Measurements from ENCODE around the gene UNK.
"Not testable (repeated sequence)": the region's sequence is repeated elsewhere in the genome, so short reads cannot be mapped to it uniquely, and the experiment has no call there.

The UNK gene

GRCh38 chr17:75799402-75799801, 14.8 kb downstream of the UNK start:
- no peak for DNase-seq (ENCODE audit: low read depth in 2 of 2)

DNA sequence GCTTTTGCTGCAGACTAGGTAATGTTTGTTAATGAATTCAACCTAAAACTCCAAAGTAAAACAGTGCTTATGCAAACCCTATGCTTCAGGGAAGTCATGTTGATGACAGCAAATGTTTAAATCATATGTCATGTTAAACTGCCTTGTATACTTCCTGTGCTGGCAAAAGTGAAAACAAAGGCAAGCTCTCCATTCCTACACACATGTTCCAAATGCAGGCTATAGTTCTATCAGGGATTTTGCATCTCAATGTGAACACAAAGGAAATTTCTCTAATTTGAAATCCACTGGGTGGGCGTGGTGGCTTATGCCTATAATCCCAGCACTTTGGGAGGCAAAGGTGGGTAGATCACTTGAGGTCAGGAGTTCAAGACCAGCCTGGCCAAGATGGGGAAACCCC, 19.3 kb downstream of the UNK start:
- no peak for DNase-seq (ENCODE audit: low read depth in 2 of 2)

GRCh38 chr17:75806822-75807500, 22.4 kb downstream of the UNK start:
- DNase-seq (ENCODE audit: low read depth in 2 of 2) = no peak

DNA sequence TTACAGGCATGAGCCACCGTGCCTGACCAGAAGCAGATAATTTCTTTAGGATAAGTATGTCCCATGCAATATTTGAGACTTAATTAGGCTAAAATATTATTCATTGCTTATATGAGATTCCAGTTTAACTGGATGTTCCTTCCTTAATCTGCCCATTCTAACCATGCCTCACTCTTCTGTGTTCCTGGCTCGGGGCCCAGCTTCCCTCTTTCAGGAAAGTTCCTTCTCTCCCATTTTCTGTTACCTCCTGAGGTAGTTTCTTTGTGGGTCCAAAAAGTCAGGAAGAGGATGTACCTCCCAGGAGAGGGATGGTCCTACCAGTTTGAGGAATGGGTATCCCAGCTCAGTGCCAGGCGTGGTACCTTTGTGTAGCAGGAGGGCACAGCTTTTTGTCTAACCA, 23.3 kb downstream of the UNK start:
- no peak for DNase-seq (ENCODE audit: low read depth in 2 of 2)

DNA sequence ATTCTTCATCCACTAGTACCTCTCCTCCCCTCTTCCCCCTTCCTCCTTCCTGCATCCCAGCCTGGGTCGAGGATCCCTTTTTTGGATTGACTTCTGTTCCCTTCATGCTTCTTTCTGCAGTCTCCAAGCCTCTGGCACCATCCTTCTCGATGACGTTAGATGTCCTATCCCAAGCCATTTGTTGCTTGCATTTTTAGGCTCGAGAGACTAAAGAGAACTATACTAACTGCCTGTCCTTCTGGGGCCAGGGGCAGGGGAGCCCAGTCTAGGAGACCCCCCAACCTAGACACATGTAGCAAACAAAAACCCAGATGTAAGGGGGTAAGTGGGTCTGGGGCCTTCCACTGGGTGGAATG, 23.9 kb downstream of the UNK start:
- no peak for DNase-seq (ENCODE audit: low read depth in 2 of 2)

GRCh38 chr17:75808905-75809621, 24.5 kb downstream of the UNK start:
- no peak for DNase-seq (ENCODE audit: low read depth in 2 of 2)

GRCh38 chr17:75809631-75810111, 25.1 kb downstream of the UNK start:
- DNase-seq (ENCODE audit: low read depth in 2 of 2) = no peak

DNA sequence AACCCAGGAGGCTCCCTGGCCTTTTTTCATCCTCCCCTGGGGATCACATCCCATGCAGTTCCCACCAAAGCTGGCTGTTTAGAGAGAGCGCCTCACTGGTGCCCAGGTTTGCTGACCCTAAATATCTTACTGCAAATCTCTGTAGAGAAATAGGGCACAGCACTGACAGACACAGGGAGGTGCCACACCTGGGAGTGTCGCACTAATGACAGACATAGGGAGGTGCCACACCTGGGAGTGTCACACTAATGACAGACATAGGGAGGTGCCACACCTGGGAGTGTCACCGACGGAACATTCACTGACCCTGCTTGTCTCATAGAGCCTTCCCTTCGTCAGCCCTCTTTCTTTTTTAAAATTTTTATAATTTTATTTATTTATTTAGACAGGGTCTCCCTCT, 25.6 kb downstream of the UNK start:
- DNase-seq (ENCODE audit: low read depth in 2 of 2) = no peak

GRCh38 chr17:75810756-75811155, 26.1 kb downstream of the UNK start:
- not testable (repeated sequence) for DNase-seq (ENCODE audit: low read depth in 2 of 2)

DNA sequence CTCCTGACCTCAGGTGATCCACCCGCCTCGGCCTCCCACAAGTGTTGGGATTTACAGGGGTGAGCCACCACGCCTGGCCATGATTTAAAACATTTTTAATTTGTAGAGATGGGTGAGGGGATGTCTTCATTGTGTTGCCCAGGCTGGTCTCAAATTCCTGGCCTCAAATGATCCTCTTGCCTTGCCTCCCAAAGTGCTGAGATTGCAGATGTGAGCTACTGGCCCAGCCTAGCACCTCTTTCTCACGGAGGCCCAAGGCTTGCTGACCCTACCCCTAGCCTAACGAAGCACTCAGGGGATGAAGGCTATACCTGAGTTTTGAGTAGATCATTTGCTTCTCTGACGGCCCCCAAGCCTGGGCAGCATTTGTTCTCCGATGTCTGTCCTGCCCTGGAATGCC, 26.6 kb downstream of the UNK start:
- DNase-seq (ENCODE audit: low read depth in 2 of 2) = no peak

DNA sequence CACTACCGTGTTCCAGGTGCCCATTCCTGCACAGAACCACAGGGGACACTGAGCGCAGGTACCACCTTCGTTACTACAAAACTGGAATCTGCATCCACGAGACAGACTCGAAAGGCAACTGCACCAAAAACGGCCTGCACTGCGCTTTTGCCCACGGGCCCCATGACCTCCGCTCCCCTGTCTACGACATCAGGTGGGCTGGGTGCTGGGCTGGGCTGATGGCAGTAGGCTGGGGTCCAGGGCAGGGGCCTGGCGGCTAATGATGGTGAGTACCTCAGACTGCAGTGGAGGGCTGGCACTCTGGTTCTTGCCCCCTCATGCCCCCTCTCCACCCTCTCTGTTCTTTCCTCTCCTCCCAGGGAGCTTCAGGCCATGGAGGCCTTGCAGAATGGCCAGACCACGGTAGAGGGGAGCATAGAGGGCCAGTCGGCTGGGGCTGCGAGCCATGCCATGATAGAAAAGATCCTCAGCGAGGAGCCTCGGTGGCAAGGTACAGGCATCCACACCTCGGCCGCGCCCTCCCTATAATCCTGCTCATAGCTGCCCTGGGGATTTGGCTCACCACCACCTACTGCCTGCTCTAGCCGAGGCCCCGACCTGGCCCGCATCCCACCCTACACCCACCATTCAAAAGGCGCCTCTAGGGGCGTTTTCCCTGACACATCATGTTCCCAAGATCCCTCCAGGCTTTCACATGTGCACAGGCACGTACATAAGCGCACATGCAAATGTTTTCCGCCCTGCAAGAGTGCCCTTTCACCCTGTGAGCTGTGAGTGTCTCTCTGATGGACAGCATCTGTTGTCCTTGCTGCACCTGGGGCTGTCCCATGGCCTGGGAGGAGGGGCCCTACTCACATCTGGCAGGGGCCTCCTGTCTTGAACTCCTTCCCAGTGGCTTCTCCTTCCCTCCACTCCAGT, 27.7 kb downstream of the UNK start:
- no peak for DNase-seq (ENCODE audit: low read depth in 2 of 2)

DNA sequence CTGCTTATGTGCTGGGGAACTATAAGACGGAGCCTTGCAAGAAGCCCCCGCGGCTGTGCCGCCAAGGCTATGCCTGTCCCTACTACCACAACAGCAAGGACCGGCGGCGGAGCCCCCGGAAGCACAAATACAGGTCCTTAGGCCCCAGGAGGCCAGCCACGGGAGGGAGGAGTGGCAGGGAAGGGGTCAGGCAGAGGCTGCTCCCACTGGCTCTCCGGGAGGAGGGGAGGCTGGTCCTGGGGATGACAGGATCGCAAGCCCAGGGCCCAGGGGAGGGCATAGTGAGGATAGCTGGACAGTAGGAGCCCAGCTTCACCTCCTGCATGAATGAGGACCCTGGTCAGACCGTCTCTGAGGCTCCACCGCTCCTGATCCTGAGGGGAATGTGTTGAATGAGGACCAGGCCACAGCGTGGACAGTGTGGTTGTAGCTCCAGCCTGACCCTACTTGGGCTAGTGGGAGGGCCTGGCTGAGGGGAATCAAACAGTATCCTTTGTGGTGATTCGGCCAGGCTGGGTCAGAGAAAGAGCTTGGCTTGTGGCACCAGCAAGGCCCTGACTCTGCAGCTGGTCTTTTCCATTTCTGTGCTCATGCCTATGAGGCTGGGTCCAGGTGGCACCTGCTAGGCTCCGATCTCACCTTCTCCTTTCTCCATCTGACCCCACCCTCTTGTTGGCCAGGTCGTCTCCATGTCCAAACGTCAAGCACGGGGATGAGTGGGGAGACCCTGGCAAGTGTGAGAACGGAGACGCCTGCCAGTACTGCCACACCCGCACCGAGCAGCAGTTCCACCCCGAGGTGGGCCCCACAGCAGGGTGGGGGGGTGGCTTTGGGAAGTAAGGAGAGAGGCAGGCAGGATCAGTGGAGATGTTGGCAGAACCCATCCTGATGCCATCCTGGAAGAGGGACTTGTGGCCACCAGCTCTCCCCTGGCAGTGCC, 28.7 kb downstream of the UNK start:
- no peak for DNase-seq (ENCODE audit: low read depth in 2 of 2)

DNA sequence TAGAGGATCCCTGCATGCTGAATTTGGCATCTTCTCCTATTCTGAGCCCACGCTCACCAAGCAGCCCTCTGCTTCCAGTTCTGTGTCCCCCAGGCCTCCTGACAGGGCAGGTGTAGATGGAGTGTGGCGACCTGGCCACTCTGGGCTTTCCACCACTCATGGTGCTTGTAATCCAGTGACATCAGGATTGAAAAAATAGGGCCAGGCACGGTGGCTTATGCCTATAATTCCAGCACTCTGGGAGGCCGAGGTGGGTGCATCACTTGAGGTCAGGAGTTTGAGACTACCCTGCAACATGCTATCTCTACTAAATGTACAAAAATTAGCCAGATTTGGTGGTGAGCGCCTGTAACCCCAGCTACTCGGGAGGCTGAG, 29.4 kb downstream of the UNK start:
- no peak for DNase-seq (ENCODE audit: low read depth in 2 of 2)

DNA sequence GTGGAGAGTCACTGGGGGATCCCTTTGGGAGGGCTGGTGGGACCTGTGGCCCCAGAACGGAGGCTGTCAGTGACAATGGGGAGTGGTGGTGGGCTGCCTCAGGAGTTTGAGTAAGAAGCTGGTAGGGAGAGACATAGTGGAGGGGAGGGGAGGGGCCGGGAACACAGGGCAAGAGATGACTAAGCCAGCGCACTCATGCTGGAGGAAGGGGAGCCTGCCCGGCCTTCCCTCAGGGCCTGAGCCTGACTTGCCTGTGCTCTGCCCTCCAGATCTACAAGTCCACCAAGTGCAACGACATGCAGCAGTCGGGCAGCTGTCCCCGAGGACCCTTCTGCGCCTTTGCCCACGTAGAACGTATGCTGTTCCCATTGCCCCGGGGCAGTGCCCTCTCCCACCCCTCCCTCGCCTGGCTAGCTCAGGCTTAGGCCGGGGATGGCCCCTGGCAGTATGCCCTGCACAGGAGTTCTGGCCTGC, 30.3 kb downstream of the UNK start:
- no peak for DNase-seq (ENCODE audit: low read depth in 2 of 2)

DNA sequence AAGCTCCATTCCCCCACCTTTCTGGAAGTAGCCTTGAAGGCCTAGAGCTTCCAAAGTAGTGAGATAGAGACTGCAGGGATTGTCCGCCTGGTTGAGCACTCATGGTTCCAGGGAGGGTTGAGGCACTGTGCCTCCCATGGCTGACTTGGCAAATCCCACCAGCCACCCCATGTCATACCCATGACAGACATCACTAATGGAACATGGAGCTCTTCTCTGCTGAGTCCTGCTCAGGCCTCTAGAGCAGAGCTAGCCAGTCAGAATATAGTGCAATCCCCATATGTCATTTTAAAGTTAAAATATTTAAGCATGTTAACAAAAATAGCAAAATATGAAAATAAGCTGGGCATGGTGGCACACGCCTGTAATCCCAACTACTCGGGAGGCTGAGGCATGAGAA, 30.8 kb downstream of the UNK start:
- no peak for DNase-seq (ENCODE audit: low read depth in 2 of 2)

DNA sequence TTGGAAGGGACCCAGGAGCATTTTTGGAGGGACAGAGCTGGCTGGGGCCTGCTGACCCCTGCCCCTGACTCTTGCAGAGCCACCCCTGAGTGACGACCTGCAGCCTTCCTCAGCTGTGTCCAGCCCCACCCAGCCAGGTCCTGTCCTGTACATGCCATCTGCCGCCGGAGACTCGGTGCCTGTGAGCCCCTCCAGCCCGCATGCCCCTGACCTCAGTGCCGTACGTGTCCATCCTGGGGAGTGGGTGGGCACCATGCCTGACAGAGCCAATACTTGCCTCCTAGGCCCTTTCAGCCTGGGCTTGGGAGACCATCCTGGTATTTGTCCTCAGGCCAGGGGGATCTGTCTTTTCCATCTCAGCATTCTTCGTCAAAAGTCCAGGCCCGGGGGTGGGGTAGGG, 32.1 kb downstream of the UNK start:
- no peak for DNase-seq (ENCODE audit: low read depth in 2 of 2)

DNA sequence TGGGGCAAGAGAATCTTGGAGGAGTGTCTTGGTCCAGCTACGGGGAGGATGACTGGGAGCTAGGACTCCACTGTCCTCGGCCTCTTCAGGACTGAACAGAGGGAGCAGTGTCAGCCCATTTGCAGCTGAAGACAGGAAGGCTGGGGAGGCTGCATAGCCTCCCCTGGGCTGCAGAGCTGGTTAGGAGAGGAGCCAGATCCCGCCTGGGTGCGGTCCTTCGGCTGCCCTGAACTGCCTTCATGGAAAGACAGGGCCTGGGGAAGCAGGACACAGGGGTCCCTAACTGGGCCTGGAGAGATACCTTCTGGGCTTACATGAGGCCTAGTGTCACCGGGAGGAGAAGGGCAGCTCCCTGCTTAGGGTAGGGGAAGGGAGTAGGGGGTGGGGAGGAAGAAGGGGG, 33.0 kb downstream of the UNK start:
- no peak for DNase-seq (ENCODE audit: low read depth in 2 of 2)

- DNase-seq (ENCODE audit: low read depth in 2 of 2) = no peak
Observed at GRCh38 chr17:75818326-75818885, 33.8 kb downstream of the UNK start.

DNA sequence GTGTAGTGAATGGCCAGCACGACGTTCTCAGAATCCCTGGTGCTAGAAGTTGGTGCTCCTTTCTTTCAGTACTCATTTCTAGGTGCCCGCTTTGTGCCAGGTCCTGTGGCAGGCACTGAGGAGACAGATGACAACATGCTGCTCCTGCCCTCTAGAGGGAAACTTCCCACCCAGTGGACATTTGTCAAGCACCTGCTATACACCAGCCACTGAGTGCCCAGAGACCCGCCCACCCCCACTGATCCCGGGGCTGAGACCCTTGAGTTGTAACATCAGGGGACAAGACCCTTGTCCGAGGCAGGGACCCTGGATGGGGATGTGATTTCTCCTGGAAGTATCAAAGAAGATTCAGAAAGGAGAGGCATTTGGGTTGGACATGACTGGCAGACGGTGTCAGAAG, 34.5 kb downstream of the UNK start:
- DNase-seq (ENCODE audit: low read depth in 2 of 2) = no peak

DNA sequence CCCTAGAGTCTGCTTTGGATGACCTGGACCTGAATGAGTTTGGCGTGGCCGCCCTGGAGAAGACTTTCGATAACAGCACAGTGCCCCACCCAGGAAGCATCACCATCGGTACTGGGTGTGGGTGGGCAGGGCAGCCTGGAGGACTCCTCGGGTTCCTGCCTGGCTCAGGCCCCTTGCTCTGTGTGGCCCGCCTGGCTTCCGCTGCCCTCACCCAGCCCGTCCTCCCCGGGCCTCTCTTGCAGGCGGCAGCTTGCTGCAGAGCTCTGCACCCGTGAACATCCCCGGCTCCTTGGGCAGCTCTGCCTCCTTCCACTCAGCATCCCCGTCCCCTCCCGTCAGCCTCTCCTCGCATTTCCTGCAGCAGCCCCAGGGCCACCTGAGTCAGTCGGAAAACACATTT, 35.1 kb downstream of the UNK start:
- no peak for DNase-seq (ENCODE audit: low read depth in 2 of 2)

Measured in stimulated activated CD8-positive, alpha-beta memory T cell treated with anti-CD3 and anti-CD28 coated beads, Interleukin-15, amount 100 ng/mL, for 48 hours (primary cell).